Brain microvascular endothelial cell (primary cell): ENCODE measurements around the gene ATP2A3.

Experiments used
- DNase-seq: peaks from one replicate; pipeline ENCODE4 v3.0.0-alpha.2; 2020
- H3K27ac ChIP-seq: fragments of 250-450 bp; sonication (Bioruptor Pico); 2 replicates; pipeline ENCODE4 v1.5.1; 2020; ENCODE audit warnings: mild to moderate bottlenecking, moderate library complexity
- H3K27me3 ChIP-seq: fragments of 250-450 bp; sonication (Bioruptor Pico); replicated peaks from 2 replicates; pipeline ENCODE4 v1.5.1; 2020; ENCODE audit warnings: mild to moderate bottlenecking
- H3K36me3 ChIP-seq: fragments of 250-450 bp; sonication (Bioruptor Pico); replicated peaks from 2 replicates; pipeline ENCODE4 v1.5.1; 2020; ENCODE audit warnings: mild to moderate bottlenecking
- H3K4me3 ChIP-seq: 2 replicates; pipeline ENCODE4 v1.5.1; 2011; ENCODE audit warnings: low read depth, mild to moderate bottlenecking, control low read depth, low read length, moderate library complexity
- in situ Hi-C: cut with HindIII; loops from 2 replicates; pipeline ENCODE4 v1.10.0; 2017; ENCODE audit warnings: low sequenced_read_pairs, low pct_ligation_motif_present
- TF ChIP-seq, protein P1 (sequence below): IDR thresholded peaks from 2 replicates; pipeline ENCODE4 v1.5.1; 2011; ENCODE audit warnings: low read depth, mild to moderate bottlenecking, moderate library complexity, low read length, control low read depth, inconsistent platforms; ENCODE audit errors: missing control alignments

ATP2A3 gene

DNA sequence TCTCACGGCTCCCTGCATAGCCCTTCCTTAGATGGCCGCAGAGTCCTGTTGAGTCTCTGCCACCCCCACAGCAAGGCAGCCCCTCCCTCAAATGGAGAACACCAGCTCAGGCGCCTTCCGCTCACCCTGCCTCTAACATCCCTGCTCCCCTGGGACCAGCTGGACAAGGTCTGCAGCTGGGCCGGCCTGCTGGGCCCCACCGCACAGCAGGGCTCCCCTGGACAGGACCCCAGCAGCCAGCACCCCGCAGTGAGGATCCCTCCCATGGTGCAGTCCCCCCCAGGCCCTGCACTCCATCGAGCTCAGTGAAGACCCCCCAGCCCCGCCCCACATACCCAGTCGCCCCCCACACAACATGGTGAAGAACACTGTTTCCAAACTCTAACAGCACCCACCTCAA lies 10.2 kb downstream of the ATP2A3 start:
- Histone ChIP-seq H3K36me3 (no peaks in the 10 kb centered on the region), H3K4me3 (no peak overlapping the region), H3K27me3 (no peaks in the 10 kb centered on the region), H3K27ac (no peak overlapping the region)
- in situ Hi-C loops: no loop called here
- TF ChIP-seq, protein P1, sequence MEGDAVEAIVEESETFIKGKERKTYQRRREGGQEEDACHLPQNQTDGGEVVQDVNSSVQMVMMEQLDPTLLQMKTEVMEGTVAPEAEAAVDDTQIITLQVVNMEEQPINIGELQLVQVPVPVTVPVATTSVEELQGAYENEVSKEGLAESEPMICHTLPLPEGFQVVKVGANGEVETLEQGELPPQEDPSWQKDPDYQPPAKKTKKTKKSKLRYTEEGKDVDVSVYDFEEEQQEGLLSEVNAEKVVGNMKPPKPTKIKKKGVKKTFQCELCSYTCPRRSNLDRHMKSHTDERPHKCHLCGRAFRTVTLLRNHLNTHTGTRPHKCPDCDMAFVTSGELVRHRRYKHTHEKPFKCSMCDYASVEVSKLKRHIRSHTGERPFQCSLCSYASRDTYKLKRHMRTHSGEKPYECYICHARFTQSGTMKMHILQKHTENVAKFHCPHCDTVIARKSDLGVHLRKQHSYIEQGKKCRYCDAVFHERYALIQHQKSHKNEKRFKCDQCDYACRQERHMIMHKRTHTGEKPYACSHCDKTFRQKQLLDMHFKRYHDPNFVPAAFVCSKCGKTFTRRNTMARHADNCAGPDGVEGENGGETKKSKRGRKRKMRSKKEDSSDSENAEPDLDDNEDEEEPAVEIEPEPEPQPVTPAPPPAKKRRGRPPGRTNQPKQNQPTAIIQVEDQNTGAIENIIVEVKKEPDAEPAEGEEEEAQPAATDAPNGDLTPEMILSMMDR: no peak
- no peak for DNase-seq

DNA sequence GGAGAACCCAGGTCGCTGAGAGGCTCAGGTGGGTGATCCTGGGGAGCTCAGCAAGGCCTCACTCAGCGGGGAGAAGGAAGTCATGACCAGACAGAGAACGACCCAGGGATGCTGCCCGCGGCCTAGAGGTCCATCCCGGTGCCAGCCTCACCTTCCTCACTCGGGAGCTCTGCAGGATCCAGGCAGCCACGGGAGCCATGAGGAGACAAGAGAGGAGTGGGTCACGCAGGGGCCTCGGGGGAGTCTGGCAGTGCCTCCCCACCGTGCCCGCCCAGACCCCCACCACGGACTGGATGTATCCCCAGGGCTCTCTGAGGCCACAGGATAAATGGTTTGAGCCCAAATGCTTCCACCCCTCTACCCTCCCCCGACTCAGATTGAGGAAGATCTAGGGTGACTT lies 10.7 kb downstream of the ATP2A3 start:
- DNase-seq: no peak
- no peak overlapping the region for H3K27ac ChIP-seq
- in situ Hi-C loops: no loop called here
- TF ChIP-seq, protein P1: no peak
- H3K36me3 ChIP-seq: no peaks in the 10 kb centered on the region
- H3K27me3 ChIP-seq: no peaks in the 10 kb centered on the region
- H3K4me3 ChIP-seq: no peak overlapping the region

DNA sequence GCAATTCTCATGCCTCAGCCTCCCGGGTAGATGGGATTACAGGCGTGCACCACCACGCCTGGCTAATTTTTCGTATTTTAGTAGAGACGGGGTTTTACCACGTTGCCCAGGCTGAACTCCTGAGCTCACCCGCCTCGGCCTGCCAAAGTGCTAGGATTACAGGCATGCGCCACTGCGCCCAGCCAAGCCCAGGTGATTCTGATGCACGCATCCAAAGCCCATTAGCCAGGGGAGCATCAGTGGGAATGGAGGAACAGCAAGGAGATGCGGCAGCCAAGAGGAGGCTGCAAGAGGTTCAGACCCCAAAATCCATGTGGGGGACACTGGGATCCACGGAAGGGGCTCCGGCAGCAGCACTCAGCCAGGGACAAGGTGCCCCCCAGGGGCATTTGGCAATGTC lies 12.1 kb downstream of the ATP2A3 start:
- Histone ChIP-seq H3K27ac (no peak overlapping the region), H3K4me3 (no peak overlapping the region), H3K36me3 (no peaks in the 10 kb centered on the region), H3K27me3 (no peaks in the 10 kb centered on the region)
- TF ChIP-seq, protein P1: no peak
- in situ Hi-C loops: no loop called here
- DNase-seq: no peak

DNA sequence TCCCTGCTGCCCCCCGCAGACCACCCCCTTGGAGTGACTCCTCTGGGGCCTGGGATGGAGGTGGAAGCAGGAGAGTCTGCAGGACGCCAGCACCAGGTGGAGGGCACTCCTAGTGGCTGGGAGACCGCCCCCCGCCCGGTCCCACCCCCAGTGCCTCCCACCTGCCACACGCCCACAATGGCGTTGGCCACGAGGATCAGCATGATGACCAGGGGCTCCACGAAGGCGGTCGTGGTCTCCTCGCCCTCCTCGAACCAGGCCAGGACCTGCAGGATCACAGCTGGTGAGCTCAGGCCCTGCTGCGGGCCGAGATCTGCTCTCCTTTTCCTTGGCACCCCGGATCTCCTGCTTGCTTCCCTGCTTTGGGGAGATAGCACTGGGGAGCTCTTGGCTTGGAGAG lies 12.8 kb downstream of the ATP2A3 start:
- Histone ChIP-seq H3K27me3 (no peaks in the 10 kb centered on the region), H3K4me3 (no peak overlapping the region), H3K36me3 (no peaks in the 10 kb centered on the region), H3K27ac (no peak overlapping the region)
- in situ Hi-C loops: no loop called here
- no peak for DNase-seq
- TF ChIP-seq, protein P1: no peak

DNA sequence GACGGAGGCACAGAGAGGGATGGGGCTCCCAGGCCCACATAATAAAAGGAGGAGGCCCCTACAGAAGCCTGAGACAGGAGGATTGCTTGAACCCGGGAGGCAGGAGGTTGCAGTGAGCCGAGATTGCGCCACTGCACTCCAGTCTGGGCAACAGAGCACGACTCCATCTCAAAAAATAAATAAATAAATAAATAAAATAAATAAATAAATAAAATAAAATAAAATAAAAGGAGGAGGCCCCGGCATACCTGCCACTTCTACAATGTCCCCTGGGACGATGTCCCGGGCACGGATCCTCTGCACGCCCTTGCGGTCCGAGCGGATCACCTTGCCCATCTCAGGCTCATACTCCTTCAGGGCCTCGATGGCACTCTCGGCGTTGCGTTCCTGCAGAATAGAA lies 13.2 kb downstream of the ATP2A3 start:
- no peak overlapping the region for H3K4me3 ChIP-seq
- TF ChIP-seq, protein P1: no peak
- no peak overlapping the region for H3K27ac ChIP-seq
- H3K27me3 ChIP-seq: no peaks in the 10 kb centered on the region
- no peaks in the 10 kb centered on the region for H3K36me3 ChIP-seq
- in situ Hi-C loops: no loop called here
- no peak for DNase-seq

DNA sequence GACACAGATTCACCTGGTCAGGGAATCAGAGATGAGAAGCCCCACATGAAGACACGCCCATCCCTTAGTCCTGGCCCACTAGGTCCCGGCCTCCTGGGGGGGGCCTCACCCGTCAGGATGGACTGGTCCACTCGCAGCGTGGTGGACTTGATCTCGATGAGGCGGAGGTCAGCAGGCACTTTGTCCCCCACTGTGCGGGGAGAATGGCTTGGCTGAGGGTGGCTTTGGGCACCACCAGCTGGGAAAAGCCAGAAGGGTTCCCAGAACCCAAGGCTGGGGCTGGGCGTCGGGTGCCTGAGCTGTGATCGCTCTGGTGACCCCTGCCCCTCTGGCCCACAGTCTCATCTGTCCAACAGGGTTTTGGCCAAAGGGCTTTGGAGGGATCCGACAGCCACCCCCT lies 13.7 kb downstream of the ATP2A3 start:
- in situ Hi-C loops: no loop called here
- TF ChIP-seq, protein P1: no peak
- H3K4me3 ChIP-seq: no peak overlapping the region
- H3K27ac ChIP-seq: no peak overlapping the region
- no peaks in the 10 kb centered on the region for H3K36me3 ChIP-seq
- no peak for DNase-seq
- H3K27me3 ChIP-seq: no peaks in the 10 kb centered on the region
